Activated CD4-positive, alpha-beta T cell treated with anti-CD3 and anti-CD28 coated beads for 36 hours (primary cell): ENCODE measurements around the gene PITPNC1. TPM values are rescaled to one million over a fixed set of nuclear protein-coding genes. Genes with fewer than 3 reads are reported as not detected.

Experiments
- ATAC-seq: fragments of 200-7000 bp; cut with Tn5 transposase; one replicate; pipeline ENCODE4 v1.10.0; 2021; ENCODE audit warnings: mild to moderate bottlenecking, moderate library complexity
- CTCF ChIA-PET: fragments of 350-600 bp; sonication (Branson Sonifier 250); formaldehyde crosslinking; loops from one replicate; lab custom pipeline; 2021; ENCODE audit warnings: antibody characterized with exemption; lab: Charles Lee
- POLR2A ChIA-PET: fragments of 350-600 bp; sonication (Branson Sonifier 250); formaldehyde crosslinking; loops from one replicate; lab custom pipeline; 2021; ENCODE audit warnings: antibody characterized with exemption, inconsistent platforms; lab: Charles Lee
- DNase-seq: peaks from one replicate; pipeline ENCODE4 v3.0.0-alpha.2; 2020
- H3K27ac Mint-ChIP-seq: one replicate; pipeline ENCODE4 v1.8.0; 2021; ENCODE audit warnings: mixed read lengths
- H3K27me3 Mint-ChIP-seq: one replicate; pipeline ENCODE4 v1.8.0; 2021; ENCODE audit warnings: mixed read lengths
- H3K36me3 Mint-ChIP-seq: one replicate; pipeline ENCODE4 v1.8.0; 2021; ENCODE audit warnings: low read depth, mixed read lengths
- H3K4me1 Mint-ChIP-seq: one replicate; pipeline ENCODE4 v1.8.0; 2021; ENCODE audit warnings: mixed read lengths
- H3K4me3 Mint-ChIP-seq: one replicate; pipeline ENCODE4 v1.8.0; 2021; ENCODE audit warnings: mild to moderate bottlenecking, moderate library complexity, mixed read lengths
- H3K9me3 Mint-ChIP-seq: one replicate; pipeline ENCODE4 v1.8.0; 2021; ENCODE audit warnings: low read depth, mixed read lengths
- intact Hi-C, 2 experiments: fragments of 100-400 bp; cut with DNase I in 1 of 2; cut with micrococcal nuclease in 1 of 2; formaldehyde crosslinking; loops; one replicate each; pipeline versions ENCODE4 v1.14.2 to v1.15.1; 2022 to 2024; cut with DNase I, micrococcal nuclease
- total RNA-seq, 2 experiments: library from RNA; stranded (reverse); gene quantifications; one replicate each; pipeline ENCODE4 v1.2.3, GENCODE V29; 2021

The PITPNC1 gene
- total RNA-seq, 2 experiments from 2014 or later, result 41.6 to 56.3 TPM

- DNase-seq (peak; percentile 96), ATAC-seq (peak; percentile 78)
- no peaks in the 10 kb centered on the region for H3K9me3 Mint-ChIP-seq
- H3K27ac Mint-ChIP-seq, result peak within 1 kb of the TSS; percentile 96
- H3K27me3 Mint-ChIP-seq, result no peaks in the 10 kb centered on the region
- ChIA-PET CTCF (interaction anchor here (0.6 to 5.3 kb wide), 10 partner anchors 9 to 236 kb away, joined by 3 to 35 read pairs (median 6); no protein-coding TSS in a partner anchor), POLR2A (interaction anchor here (0.6 to 2.1 kb wide), 11 partner anchors 8 to 154 kb away, joined by 3 to 6 read pairs (median 3); partner anchors contain the start of gene HELZ)
- H3K4me1 Mint-ChIP-seq, result peaks cover 43% of the 10 kb centered on the region
- H3K36me3 Mint-ChIP-seq, result peaks cover 29% of the 10 kb centered on the region
- intact Hi-C loops, result loop anchor here (1.0 to 10.0 kb wide), 9 partner anchors 11 to 1146 kb away; partner anchors contain the start of genes NOL11 (in 2 of the 2), BPTF (in 1 of the 2), HELZ (in 1 of the 2) and PITPNC1 (in 1 of the 2)
- peak within 1 kb of the TSS; percentile 94 for H3K4me3 Mint-ChIP-seq
Measured at GRCh38 chr17:67366193-67367157, 10.6 kb upstream of the PITPNC1 start, which contains the start of gene PSMD12. Gene PSMD12, minus strand, starts transcription at chr17:67366577. Its CDS starts 58 bp downstream, at chr17:67366519.

DNA sequence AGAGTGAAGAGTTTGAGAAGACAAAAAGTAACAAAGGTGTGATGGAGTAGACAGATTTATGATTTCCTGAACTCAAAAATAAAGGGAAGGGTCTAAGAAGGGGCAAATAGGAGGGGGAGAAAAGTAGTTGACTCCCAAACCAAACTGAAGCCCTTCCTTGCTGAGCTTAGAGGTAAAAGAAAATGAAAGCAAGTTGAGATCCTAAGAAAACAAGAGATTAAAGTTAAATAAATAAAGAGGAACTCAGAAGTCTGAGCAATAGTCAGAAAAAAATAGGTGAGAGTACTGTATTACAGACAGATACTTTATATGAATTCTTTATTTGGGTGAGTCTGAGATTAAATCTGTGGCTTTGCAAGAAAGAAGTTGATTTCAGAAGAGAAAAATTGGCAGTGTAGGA lies 7.4 kb upstream of the PITPNC1 start:
- no peak for DNase-seq
- no peak for ATAC-seq
- Mint-ChIP-seq H3K27ac (no peak overlapping the region), H3K9me3 (no peaks in the 10 kb centered on the region), H3K4me3 (no peak overlapping the region), H3K4me1 (peaks cover 21% of the 10 kb centered on the region), H3K27me3 (no peaks in the 10 kb centered on the region), H3K36me3 (peaks cover 10% of the 10 kb centered on the region)
- ChIA-PET CTCF (interaction anchor here (1.1 to 2.6 kb wide), 2 partner anchors 9 to 106 kb away, joined by 5 to 9 read pairs; no protein-coding TSS in a partner anchor), POLR2A (no interaction called here)
- intact Hi-C loops, result loop anchor here (5.0 to 10.0 kb wide), 3 partner anchors 453 to 1065 kb away; partner anchors contain the start of genes C17orf58 (in 1 of the 2) and PRKCA (in 1 of the 2)

DNA sequence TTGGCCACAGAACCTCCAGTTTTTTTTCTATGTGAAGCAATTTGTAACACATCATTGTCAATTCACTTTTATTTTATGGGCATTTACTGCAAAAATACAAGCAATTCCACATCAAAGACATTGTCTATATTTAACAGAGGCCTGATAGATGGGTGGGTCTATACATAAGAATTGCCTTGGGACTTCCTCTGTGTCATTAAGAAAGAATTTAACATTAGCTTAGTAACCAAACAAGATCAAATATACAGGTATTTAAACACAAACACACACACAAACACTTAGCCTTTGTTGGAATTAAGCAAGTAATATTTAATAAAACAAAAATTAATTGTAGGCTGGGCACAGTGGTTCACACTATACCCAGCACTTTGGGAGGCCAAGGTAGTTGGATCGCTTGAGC lies 4.3 kb upstream of the PITPNC1 start:
- Mint-ChIP-seq H3K4me1 (peaks cover 19% of the 10 kb centered on the region), H3K27ac (no peak overlapping the region), H3K9me3 (no peaks in the 10 kb centered on the region), H3K27me3 (no peaks in the 10 kb centered on the region), H3K36me3 (no peaks in the 10 kb centered on the region), H3K4me3 (no peak overlapping the region)
- no peak for ATAC-seq
- DNase-seq, result no peak
- intact Hi-C loops, result loop anchor here in 1 of 2 experiments (10.0 kb wide), 1 partner anchor 622 kb away; the partner anchor contains the start of gene C17orf58
- CTCF ChIA-PET, result interaction anchor here (0.7 to 8.7 kb wide), 11 partner anchors 12 to 344 kb away, joined by 3 to 171 read pairs (median 11); partner anchors contain the start of gene NOL11
- POLR2A ChIA-PET, result no interaction called here

DNA sequence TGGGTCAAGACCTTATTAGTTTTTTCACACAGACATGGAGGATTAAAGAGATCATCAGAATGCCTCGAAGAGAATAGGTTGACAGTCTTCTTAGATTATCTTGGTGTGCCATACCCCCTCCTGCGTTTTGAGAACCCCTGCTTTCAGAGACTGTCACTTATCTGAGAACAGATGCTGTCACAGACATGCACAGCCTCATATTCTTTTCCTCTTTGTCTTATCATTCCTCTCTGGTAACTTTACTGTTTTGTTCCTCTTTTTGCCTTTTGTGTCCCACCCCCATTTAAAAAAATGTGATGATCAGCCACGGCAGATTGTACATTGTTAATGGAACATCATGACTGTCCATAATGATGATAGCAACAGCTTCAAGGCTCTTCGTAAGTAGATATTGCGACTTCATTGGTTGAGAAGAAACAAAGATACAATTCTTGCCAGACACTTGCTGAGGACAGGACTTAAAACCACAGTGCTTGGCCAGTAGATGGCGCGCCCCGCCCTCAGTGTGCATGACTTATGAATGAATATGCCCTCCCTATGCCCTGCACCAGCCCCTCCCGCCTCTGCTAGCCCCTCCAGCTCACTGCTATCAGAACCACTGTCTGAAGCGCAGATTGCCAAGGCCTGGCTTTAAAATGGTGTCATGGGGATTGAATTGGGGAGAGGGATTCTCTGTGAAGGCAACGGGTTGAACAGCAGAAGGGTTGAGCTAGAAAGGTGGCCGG lies 2.6 kb upstream of the PITPNC1 start:
- intact Hi-C loops, result loop anchor here (1.0 to 10.0 kb wide), 11 partner anchors 58 to 663 kb away; partner anchors contain the start of genes BPTF (in 1 of the 2), C17orf58 (in 1 of the 2) and KPNA2 (in 1 of the 2)
- Mint-ChIP-seq H3K9me3 (peaks cover 3% of the 10 kb centered on the region), H3K4me3 (no peak overlapping the region), H3K27ac (peak overlapping the region; percentile 55), H3K36me3 (peaks cover 6% of the 10 kb centered on the region), H3K4me1 (peaks cover 25% of the 10 kb centered on the region), H3K27me3 (no peaks in the 10 kb centered on the region)
- ATAC-seq (peak; percentile 55), DNase-seq (peak; percentile 95)
- POLR2A ChIA-PET, result interaction anchor here (1.0 to 1.1 kb wide), 3 partner anchors 9 to 101 kb away, joined by 3 to 5 read pairs (median 5); no protein-coding TSS in a partner anchor
- CTCF ChIA-PET, result interaction anchor here (0.5 to 8.7 kb wide), 29 partner anchors 9 to 343 kb away, joined by 3 to 171 read pairs (median 5); partner anchors contain the start of genes NOL11 and PSMD12

DNA sequence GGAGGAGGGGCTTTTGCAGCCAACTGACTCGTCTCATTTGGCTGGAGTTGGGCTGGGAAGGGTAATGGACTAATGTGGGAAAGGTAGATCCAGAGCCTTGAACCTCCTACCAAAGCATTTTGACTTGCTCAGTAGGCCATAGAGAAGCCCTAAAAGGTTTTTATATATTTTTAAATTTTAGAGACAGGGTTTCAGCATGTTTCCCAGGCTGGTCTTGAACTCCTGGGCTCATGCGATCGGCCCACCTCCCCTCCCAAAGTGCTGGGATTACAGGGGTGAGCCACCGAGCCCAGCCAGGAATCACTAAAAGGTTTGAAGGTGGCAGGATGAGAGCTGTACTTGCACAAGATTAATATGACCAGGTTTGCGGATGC lies 2.0 kb upstream of the PITPNC1 start:
- no peak for DNase-seq
- H3K9me3 Mint-ChIP-seq, result peaks cover 3% of the 10 kb centered on the region
- no peak for ATAC-seq
- no peaks in the 10 kb centered on the region for H3K27me3 Mint-ChIP-seq
- POLR2A ChIA-PET, result interaction anchor here (0.6 to 1.1 kb wide), 6 partner anchors 9 to 334 kb away, joined by 3 to 5 read pairs (median 4); no protein-coding TSS in a partner anchor
- no peak overlapping the region for H3K27ac Mint-ChIP-seq
- CTCF ChIA-PET, result interaction anchor here (0.5 to 8.7 kb wide), 26 partner anchors 9 to 340 kb away, joined by 3 to 171 read pairs (median 5); partner anchors contain the start of gene PSMD12
- intact Hi-C loops, result loop anchor here (2.0 to 10.0 kb wide), 8 partner anchors 57 to 662 kb away; partner anchors contain the start of genes BPTF (in 1 of the 2), C17orf58 (in 1 of the 2) and KPNA2 (in 1 of the 2)
- peaks cover 12% of the 10 kb centered on the region for H3K36me3 Mint-ChIP-seq
- H3K4me1 Mint-ChIP-seq, result peaks cover 30% of the 10 kb centered on the region
- H3K4me3 Mint-ChIP-seq, result no peak overlapping the region

- DNase-seq, result no peak
- intact Hi-C loops, result loop anchor here (2.0 to 10.0 kb wide), 8 partner anchors 57 to 662 kb away; partner anchors contain the start of genes BPTF (in 1 of the 2), C17orf58 (in 1 of the 2) and KPNA2 (in 1 of the 2)
- Mint-ChIP-seq H3K27me3 (no peaks in the 10 kb centered on the region), H3K36me3 (peaks cover 13% of the 10 kb centered on the region), H3K9me3 (peaks cover 3% of the 10 kb centered on the region), H3K4me1 (peaks cover 34% of the 10 kb centered on the region), H3K4me3 (no peak overlapping the region), H3K27ac (no peak overlapping the region)
- CTCF ChIA-PET, result interaction anchor here (0.6 to 8.7 kb wide), 24 partner anchors 10 to 322 kb away, joined by 3 to 171 read pairs (median 6); partner anchors contain the start of gene PSMD12
- POLR2A ChIA-PET, result interaction anchor here (1.0 to 1.2 kb wide), 3 partner anchors 10 to 99 kb away, joined by 3 to 5 read pairs (median 4); no protein-coding TSS in a partner anchor
- no peak for ATAC-seq
Measured at GRCh38 chr17:67375716-67376115, 1.4 kb upstream of the PITPNC1 start.

DNA sequence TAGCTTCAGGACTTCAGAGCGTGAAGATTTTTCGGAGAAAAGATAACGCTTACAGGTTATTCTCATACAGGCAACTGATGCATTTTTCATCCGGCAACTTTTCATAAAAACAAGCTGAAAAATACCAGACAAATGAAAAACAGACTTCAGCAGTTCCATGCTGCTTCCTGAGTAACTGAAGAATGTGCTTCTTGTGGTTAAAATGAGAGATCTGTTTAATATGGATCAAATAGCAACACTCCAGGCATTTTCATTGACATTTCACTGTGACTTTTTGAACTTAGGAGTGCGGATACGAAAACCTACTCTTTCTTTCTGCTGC lies 705 bp upstream of the PITPNC1 start:
- H3K36me3 Mint-ChIP-seq, result peaks cover 14% of the 10 kb centered on the region
- peaks cover 34% of the 10 kb centered on the region for H3K4me1 Mint-ChIP-seq
- intact Hi-C loops, result loop anchor here (5.0 to 10.0 kb wide), 4 partner anchors 56 to 661 kb away; partner anchors contain the start of genes C17orf58 (in 1 of the 2) and KPNA2 (in 1 of the 2)
- ChIA-PET POLR2A (interaction anchor here (1.2 kb wide), 1 partner anchor 71 kb away, joined by 3 read pairs; no protein-coding TSS in a partner anchor), CTCF (interaction anchor here (0.6 to 8.7 kb wide), 20 partner anchors 9 to 341 kb away, joined by 3 to 171 read pairs (median 4); partner anchors contain the start of genes NOL11 and PSMD12)
- H3K4me3 Mint-ChIP-seq, result peak overlapping the region; percentile 83
- ATAC-seq (no peak), DNase-seq (no peak)
- H3K9me3 Mint-ChIP-seq, result peaks cover 3% of the 10 kb centered on the region
- H3K27ac Mint-ChIP-seq, result peak overlapping the region; percentile 82
- no peaks in the 10 kb centered on the region for H3K27me3 Mint-ChIP-seq

DNA sequence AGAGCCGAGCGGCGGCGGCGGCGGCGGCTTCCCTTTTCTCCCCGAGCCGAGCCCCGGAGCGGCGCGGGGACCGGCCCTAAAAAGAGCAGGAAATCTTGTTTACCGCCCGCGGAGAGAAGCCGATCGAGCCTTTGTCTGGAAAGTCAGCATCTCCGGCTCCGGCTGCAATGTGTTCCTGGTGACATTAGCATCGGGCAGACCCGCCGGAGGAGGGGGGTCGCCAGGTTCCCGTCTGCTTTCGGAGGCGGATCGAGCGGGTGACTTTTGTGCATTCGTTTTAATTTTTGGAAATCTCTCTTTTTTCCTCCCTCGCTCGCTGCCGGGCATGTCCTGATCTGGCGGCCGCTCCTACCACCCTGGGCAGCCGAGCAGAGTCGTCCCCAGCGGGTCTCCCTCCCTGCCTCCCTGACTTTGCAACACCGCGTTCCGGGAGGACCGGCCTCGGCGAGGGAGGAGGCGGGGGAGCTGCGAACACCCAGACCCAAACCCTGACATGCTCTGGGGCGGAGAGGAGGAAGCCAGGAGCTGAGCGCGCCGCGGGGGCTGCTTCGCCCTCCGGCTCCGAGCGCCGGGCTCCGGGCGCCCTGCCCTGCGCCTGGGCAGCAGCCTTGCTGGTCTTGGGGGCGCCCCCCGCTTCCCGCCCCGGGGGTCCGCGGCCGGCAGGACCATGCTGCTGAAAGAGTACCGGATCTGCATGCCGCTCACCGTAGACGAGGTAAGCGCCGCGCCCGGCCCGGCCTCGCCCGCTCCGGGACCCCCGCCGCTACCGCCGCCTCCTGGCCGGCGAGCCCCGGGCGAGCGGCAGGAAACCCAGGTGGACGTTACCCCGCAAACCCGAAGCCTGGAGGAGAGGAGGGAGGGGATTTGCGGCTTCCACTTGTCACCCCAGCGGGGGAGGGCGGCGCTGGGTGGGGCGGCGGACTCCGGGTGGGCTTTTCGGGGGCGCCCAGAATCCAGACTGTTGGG lies 690 bp downstream of the PITPNC1 start:
- ChIA-PET POLR2A (interaction anchor here (0.6 to 1.8 kb wide), 11 partner anchors 11 to 104 kb away, joined by 3 to 12 read pairs (median 4); partner anchors contain the start of gene PSMD12), CTCF (interaction anchor here (0.6 to 8.7 kb wide), 29 partner anchors 8 to 945 kb away, joined by 3 to 171 read pairs (median 5); partner anchors contain the start of gene PSMD12)
- intact Hi-C loops, result loop anchor here (1.0 to 10.0 kb wide), 10 partner anchors 11 to 660 kb away; partner anchors contain the start of genes C17orf58 (in 1 of the 2), KPNA2 (in 1 of the 2), NOL11 (in 1 of the 2) and PSMD12 (in 1 of the 2)
- ATAC-seq, result peak; percentile 14
- H3K9me3 Mint-ChIP-seq, result peaks cover 3% of the 10 kb centered on the region
- H3K36me3 Mint-ChIP-seq, result peaks cover 18% of the 10 kb centered on the region
- H3K4me1 Mint-ChIP-seq, result peaks cover 47% of the 10 kb centered on the region
- H3K4me3 Mint-ChIP-seq, result peak overlapping the region; percentile 83
- peak overlapping the region; percentile 81 for H3K27ac Mint-ChIP-seq
- H3K27me3 Mint-ChIP-seq, result no peaks in the 10 kb centered on the region
- DNase-seq, result peak; percentile 72
